ENCODE measurements around the gene SPAG9.
A peak's percentile ranks its signal among the peaks of the same experiment; 100 is the strongest.

The SPAG9 gene

DNA sequence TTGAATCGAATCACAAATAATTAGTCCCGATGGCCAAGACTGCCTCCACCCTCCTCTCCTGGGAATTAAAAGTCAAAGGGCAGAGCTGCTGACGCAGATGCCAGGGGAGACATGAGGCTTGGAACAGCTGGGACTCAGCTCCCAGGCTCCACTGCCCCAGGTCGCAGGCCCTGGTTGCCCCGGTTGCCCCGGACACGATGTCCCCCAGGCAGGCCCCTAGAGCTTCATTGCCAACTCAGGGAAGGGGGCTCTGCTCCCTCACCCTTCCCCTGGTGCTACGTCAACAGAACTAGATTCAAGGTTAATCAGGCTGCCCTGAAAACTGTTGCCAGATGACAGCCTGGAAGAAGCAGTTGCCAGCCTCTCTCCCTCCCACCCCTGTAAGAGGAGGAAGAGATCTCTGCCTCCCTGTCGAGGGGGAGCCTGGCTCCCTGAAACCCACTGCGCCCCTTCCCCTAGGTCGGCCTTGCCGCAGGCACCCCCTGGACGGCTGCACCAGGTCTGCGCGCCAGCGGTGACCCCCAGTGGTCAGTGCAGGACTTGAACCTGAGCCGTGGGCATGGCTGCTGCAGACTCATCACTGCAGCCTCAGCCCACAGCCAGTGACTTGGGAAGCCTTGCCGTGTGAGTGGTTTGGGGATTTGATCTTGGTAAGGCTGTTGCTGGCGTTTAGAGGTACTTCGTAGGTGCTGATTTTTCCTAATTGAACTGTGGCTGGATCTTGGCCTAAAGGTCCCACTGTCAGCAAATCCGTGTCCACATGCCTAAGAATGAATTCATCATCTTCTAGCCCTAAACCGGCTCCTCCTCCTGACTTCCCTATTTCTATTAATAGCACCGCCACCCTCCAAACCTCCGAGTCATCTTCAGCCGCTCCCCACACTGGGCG lies 170.4 kb downstream of the SPAG9 start:
- DNase-seq (ENCODE audit: low read depth) = peak; percentile 63
- H3K4me3 ChIP-seq (ENCODE audit: low read length) = no peak overlapping the region
- peak; percentile 73 for TF ChIP-seq CTCF (conservative IDR thresholded peaks at IDR 0.05; ENCODE audit: low read depth, low read length)

GRCh38 chr17:50949128-50949988 lies 171.3 kb downstream of the SPAG9 start:
- no peak for TF ChIP-seq CTCF (conservative IDR thresholded peaks at IDR 0.05; ENCODE audit: low read depth, low read length)
- H3K4me3 ChIP-seq (ENCODE audit: low read length) = no peak overlapping the region
- DNase-seq (ENCODE audit: low read depth) = no peak

GRCh38 chr17:50948711-50949110 lies 172.0 kb downstream of the SPAG9 start:
- H3K4me3 ChIP-seq (ENCODE audit: low read length) = no peak overlapping the region
- TF ChIP-seq CTCF (conservative IDR thresholded peaks at IDR 0.05; ENCODE audit: low read depth, low read length) = no peak
- no peak for DNase-seq (ENCODE audit: low read depth)

GRCh38 chr17:50947782-50948543 lies 172.7 kb downstream of the SPAG9 start:
- no peak overlapping the region for H3K4me3 ChIP-seq (ENCODE audit: low read length)
- DNase-seq (ENCODE audit: low read depth) = no peak
- no peak for TF ChIP-seq CTCF (conservative IDR thresholded peaks at IDR 0.05; ENCODE audit: low read depth, low read length)

DNA sequence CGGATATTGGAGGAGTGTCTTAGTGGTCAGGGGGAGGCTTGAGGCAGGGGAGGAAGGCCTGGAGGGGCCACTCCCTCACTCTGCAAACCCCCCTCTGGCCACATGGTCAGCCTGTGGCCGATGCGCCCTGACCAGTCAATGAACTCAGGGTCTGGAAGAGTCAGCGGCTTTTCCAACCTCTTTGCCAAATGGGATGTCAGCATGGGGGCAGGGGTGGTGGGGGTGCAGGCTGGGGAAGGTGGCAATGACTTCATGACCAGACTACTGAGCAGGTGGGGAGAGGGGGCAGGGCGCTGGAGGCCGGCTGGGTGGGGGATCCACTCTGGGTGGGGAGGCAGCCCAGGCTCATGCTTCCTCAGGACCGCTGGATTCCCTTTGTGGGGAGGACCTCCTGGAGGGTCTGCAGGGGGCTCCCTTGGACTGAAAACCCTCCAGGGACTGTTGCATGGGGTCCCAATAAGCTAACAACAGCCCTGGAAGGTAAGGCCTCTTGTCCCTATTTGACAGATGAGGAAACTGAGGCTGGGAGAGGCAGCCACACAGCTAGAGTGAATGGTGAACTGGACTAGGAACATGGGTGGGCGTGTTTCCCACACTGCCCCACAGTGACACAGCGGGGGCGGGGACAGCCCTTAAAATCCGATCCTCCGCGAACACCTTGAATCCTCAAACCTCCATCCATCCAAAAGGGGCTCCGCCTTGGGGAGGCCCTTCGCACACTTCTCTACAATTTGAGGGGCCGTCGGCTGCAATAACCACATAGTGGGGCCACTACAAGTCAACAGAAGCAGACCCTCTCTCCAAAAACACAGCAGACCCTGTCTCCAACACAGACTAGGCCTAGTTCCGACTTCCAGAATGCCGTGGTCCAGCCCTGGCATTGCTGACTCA lies 173.5 kb downstream of the SPAG9 start:
- DNase-seq (ENCODE audit: low read depth) = no peak
- no peak overlapping the region for H3K4me3 ChIP-seq (ENCODE audit: low read length)
- no peak for TF ChIP-seq CTCF (conservative IDR thresholded peaks at IDR 0.05; ENCODE audit: low read depth, low read length)
